Stimulated activated CD4-positive, alpha-beta T cell treated with anti-CD3 and anti-CD28 coated beads, Interleukin-1b, Interleukin-23, amount 100 ng/mL, for 4 hours (primary cell): Measurements from ENCODE around the gene CCDC38.
A peak's percentile ranks its signal among the peaks of the same experiment; 100 is the strongest.
"Not testable (repeated sequence)": the region's sequence is repeated elsewhere in the genome, so short reads cannot be mapped to it uniquely, and the experiment has no call there.

Source experiments
- DNase-seq, 2 donors: peaks; one replicate each; pipeline ENCODE4 v3.0.0-alpha.2; 2020; ENCODE audit warnings: low read depth in 2 of 2

CCDC38 gene

DNA sequence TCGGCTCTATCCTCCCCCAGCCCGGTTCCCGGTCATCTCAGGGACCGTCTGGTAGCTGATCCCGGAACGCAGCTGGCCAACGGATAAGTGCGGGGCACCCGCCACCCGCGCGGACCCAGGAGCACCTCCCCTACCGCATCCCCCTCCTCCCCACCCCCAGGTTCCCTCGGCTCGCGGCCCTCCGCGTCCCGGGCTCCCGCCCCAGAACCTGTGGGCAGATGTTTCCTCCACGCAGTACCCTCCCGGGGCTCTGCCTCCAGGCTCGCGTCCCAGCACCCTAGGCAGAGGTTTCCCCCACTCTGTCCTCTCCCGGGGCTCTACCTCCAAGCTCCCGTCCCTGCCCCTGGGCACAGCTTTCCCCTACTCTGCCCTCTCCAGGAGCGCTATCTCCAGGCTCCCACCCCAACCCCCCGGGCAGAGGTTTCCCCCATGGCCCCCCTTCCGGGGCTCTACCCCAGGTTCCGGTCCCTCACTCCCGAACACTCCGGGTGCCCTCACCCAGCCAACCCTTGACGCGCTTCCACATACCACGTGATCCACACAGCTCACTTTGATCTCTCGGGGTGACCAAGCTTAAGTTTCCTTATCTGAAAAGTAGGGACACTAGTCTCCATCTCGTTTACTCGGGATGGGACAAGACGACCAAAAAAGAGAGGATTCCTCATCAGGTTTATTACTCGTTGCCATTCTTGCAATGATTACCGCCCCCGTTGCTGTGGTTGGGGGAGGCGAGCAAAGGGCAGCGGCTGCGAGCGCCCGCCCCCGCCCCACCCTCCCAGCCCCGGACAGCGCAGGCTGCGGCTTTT, at the start of gene CCDC38:
Gene CCDC38, minus strand, starts transcription at position 91 of the 806 bp plus-strand sequence. CDS start 6,105 bp downstream, outside the sequence.
- peak; percentile 66 to 71 for DNase-seq

DNA sequence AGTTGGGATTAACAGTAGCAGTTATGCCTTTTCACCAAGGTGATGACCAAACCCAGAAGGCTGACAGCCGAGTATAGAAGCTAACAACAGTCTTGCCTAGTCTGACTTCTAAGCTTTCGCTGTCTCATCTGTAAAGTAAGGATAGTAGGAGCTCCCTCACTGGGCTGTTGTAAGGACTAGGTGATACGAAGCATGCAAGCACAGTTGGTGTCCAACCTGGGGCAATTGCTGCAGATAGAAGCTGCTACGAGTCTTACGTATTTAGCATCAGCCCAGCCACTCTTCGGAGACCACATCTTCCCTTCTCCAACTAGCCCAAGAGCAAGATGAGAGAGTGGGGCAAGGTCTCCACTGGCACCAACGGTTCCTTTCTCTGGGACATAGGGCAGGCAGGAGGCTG, 47.7 kb upstream of the CCDC38 start:
- no peak for DNase-seq

GRCh38 chr12:95989504-95990123, 47.2 kb upstream of the CCDC38 start:
- DNase-seq, result no peak

DNA sequence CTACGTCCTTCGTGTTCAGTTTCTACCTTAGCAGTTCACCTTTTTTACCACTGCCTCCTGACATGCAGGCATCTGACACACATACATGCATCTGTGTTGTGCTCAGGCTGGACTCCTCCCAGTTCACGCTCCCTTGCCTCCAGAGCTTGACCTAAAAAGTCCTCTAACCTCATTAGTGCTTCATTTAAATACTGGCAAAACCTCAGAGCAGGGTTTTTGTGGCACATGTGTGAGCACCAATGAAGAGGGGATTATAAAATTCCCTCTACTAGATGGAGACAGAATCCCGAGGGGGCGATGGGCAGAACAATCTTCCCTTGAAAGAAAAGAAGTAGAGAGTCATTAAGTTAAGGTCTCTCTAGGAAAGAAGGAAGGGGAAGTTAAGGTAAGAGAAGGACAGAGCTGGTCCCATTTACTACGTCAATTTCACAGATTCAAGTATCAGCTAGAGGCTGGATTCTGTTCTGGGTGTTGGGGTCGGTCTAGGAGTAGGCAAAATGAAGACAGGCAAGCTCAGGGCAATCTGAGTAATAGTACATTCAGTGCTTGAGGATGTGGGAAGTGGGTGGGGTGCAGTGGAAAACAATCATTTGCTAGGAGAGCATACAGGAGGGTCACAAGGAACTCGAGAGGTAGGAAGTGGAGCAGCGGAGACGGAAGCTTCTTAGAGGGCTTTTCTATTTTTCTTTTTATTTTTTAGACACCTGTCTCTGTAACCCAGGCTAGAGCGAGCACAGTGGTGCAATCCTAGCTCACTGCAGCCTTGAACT, 46.3 kb upstream of the CCDC38 start:
- no peak for DNase-seq

- no peak for DNase-seq
These were observed 44.5 kb upstream of the CCDC38 start for GRCh38 chr12:95986635-95987570.

- no peak for DNase-seq
These were observed 42.3 kb upstream of the CCDC38 start for GRCh38 chr12:95984682-95985081.

DNA sequence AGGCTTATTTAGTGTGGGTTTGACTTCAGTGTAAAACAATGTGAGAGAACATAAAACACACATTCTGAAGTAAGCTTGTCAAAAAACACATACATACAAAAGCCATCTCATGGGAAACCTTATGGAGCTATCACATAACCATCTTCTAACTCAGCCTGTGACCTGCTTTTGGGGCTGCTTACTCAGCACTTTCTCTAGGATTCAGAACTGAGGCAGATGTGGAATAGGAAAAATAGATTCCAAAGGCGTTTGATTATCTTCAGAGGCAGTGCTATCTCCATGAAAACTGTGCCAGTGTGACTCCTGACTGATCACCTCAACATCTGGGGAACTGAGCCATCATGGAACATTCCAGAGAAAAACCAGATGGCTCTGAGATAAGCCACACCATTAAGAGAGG, 40.2 kb upstream of the CCDC38 start:
- no peak for DNase-seq

DNA sequence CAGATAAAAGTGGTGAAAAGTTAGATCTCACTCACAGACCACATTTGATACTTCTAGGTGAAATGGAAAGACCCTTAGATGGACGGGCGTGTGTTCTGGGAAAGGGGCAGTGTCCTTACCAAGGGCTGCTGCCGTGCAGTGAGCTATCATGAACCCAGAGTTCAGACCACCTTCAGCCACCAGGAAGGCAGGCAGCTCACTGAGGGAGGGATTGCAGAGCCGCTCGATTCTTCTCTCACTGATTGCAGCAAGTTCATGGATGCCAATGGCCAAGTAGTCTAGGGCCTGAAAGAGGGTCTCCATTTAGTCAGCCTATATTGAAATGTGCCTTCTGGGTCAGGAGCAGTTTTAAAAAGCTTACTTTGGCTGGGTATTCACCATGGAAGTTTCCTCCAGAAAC, 38.0 kb upstream of the CCDC38 start:
- no peak for DNase-seq

DNA sequence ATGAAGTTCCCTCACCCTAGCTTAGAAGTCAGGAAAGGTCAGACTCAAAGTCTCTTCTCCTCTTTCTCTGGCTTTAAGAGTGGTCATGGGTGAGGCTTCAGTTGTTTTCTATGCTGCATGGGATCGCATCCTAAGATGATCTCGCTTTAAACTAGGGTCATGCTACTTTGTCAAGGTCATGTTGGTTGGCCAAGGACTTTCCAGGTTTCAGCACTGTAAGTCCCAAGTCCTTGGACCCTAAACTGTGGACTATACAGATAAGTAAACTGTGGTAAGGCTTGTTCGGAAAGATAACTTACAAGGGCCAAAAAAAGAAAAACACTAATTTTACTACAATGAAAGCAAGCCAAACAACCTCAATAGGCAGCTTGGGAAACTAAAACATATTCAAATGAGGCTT, 36.4 kb upstream of the CCDC38 start:
- no peak for DNase-seq

DNA sequence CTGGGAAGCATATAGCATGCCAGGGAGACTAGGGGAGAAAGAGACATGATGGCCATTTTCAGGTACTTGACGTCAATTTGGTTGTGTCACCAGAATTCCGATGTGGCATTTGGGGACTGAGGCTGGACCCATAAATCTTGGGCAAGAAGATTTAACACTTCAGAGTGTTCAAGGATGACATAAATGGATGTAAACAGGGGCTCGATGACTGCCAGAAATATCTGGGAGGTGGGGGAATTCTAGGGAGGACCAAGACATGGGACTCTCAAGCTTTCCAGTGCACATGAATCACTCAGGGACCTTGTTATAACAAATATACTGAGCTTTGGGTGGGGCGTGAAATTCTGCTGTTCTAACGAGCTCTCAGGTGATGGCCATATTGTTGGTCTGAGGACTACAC, 35.9 kb upstream of the CCDC38 start:
- no peak for DNase-seq

DNA sequence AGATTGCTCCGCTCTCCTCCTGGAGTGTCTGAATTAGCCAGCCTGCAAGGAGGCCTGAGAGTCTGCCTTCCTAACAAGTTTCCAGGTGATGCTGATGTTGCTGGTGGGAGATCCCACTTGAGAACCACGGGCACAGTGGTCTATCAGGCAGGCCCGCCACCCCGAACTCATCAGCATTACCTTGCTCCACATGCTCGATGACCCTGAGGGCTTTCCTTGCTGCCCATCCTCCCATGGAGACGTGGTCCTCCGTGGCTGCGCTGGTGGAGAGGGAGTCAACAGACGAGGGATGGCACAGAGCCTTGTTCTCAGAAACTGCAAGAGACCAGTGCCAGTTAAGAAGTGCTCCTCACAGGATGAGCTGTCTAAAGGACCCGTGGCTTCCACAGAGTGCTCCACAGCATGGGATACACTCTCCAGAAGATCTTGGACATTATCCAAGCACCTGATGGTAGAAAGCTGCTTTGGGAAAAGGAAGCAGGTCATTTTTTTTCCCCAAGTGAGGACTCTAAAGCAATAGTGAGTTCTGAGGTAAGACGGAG, 35.4 kb upstream of the CCDC38 start:
- DNase-seq, result no peak

- no peak for DNase-seq
These were observed 34.0 kb upstream of the CCDC38 start for GRCh38 chr12:95976416-95976832.

DNA sequence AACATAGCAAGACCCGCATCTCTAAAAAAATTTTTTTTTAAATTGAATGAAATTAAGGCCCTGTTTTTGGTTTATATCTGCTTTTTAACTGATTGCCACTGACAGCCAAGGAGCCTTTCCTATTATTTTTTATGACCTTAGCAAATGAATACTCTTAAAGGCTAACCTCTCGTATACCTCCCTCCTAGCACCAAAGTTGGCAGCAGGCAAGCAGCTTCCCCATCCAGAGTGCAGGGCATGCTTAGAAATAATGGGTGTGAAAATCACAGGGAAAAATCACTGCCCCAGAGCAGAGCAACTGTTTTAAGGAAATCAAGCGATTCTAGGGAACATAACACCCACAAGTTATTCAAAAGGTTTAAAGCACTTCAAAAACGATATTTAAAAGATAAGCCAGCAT, 33.1 kb upstream of the CCDC38 start:
- DNase-seq, result no peak

DNA sequence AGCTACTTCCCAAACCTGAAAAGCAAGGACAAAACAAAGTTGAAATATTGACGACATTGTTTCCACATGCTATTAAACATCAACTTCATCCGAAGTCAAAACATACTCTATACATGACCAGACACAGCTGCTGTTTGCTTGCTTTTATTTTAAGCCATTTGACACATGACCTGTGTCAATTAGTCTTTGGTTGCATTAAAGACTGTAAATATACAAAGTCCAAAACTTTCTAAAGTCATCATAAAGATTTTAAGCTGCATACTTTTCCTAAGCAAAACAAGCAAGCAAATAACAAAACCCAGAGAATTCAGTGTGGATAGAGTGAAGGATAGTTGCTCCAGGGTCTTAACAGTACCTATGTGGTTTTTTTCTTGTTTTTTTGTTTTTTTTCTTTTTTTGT, 31.9 kb upstream of the CCDC38 start:
- no peak for DNase-seq

GRCh38 chr12:95972832-95973456, 30.5 kb upstream of the CCDC38 start:
- no peak for DNase-seq

- DNase-seq, result no peak
These were observed 28.5 kb upstream of the CCDC38 start for GRCh38 chr12:95970905-95971304.

GRCh38 chr12:95969116-95969515, 26.7 kb upstream of the CCDC38 start:
- not testable (repeated sequence) for DNase-seq

GRCh38 chr12:95967301-95967700, 24.9 kb upstream of the CCDC38 start:
- DNase-seq, result no peak

- no peak for DNase-seq
These were observed 24.0 kb upstream of the CCDC38 start for GRCh38 chr12:95966287-95966870.

- no peak for DNase-seq
These were observed 20.7 kb upstream of the CCDC38 start for GRCh38 chr12:95963096-95963495.
